ENCODE measurements around the gene APLN. TPM values are rescaled to one million over a fixed set of nuclear protein-coding genes. Genes with fewer than 3 reads are reported as not detected.
A peak's percentile ranks its signal among the peaks of the same experiment; 100 is the strongest.

The APLN gene
- total RNA-seq, 3 donors from 2014 or later: 0.29 to 0.43 (median 0.41) TPM

DNA sequence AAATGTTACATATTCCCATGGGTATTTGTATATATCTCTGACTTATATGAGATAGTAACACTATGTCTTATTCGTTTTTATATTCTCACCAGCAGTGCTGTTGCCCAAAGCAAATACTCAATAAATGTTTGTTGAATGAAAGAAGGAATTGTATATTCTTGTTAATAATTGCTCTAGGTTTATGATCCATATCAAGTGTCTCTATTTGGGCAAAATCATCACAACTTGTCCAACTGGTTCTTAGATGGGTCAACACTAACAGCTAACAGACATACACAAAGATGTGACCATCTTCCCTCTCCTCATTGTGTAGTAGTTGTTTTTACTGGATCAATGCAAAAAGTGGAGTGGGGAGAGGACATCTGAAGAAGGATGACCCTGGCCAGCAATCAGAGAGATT lies 6.6 kb upstream of the APLN start:
- intact Hi-C loops (cut with DNase I, micrococcal nuclease): no loop called here
- H3K9me3 ChIP-seq: no peaks in the 10 kb centered on the region
- ATAC-seq (no peak), DNase-seq (no peak)
- no peaks in the 10 kb centered on the region for H3K4me1 ChIP-seq (ENCODE audit: low read depth)
- H3K4me3 ChIP-seq: no peak overlapping the region
- no peak for TF ChIP-seq CTCF (IDR thresholded peaks at IDR 0.05)
- H3K36me3 ChIP-seq (ENCODE audit: low read depth): no peaks in the 10 kb centered on the region

- Histone ChIP-seq H3K4me1 (ENCODE audit: low read depth) (no peaks in the 10 kb centered on the region), H3K36me3 (ENCODE audit: low read depth) (no peaks in the 10 kb centered on the region), H3K9me3 (no peaks in the 10 kb centered on the region), H3K4me3 (no peak overlapping the region)
- TF ChIP-seq CTCF (IDR thresholded peaks at IDR 0.05): no peak
- DNase-seq (no peak), ATAC-seq (no peak)
- intact Hi-C loops (cut with DNase I, micrococcal nuclease): no loop called here
These were observed 5.1 kb upstream of the APLN start for GRCh38 chrX:129659861-129660260.

DNA sequence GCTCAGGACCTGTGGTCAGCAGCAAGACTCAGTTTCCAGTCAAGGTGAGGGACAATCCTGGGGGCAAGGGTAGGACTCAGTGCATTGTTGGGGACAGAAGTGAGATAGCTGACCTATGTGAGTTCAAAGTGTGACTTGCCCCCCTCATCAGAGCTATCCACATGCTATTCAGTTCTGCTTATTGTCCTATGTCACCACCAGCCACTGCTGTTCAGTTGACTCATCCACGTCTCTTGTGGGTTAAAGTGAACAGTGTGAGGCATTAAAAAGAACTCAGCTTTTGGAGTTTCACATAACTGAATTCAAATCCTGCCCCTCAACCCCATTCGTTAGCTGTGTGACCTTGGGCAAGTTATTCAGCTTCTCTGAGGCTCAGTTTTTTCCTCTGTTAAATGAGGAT lies 4.4 kb upstream of the APLN start:
- H3K9me3 ChIP-seq: no peaks in the 10 kb centered on the region
- no peak for DNase-seq

GRCh38 chrX:129658429-129658828 lies 3.7 kb upstream of the APLN start:
- no peak for TF ChIP-seq CTCF (IDR thresholded peaks at IDR 0.05)
- H3K4me1 ChIP-seq (ENCODE audit: low read depth): no peaks in the 10 kb centered on the region
- intact Hi-C loops (cut with DNase I, micrococcal nuclease): no loop called here
- ATAC-seq (no peak), DNase-seq (no peak)
- no peaks in the 10 kb centered on the region for H3K9me3 ChIP-seq
- no peak overlapping the region for H3K4me3 ChIP-seq
- no peaks in the 10 kb centered on the region for H3K36me3 ChIP-seq (ENCODE audit: low read depth)

More for the DNA sequence above, 4.4 kb upstream of the APLN start:
- no peak for TF ChIP-seq CTCF (IDR thresholded peaks at IDR 0.05)
- no peak for ATAC-seq
- Histone ChIP-seq H3K4me1 (ENCODE audit: low read depth) (no peaks in the 10 kb centered on the region), H3K4me3 (no peak overlapping the region), H3K36me3 (ENCODE audit: low read depth) (no peaks in the 10 kb centered on the region)
- intact Hi-C loops (cut with DNase I, micrococcal nuclease): no loop called here

DNA sequence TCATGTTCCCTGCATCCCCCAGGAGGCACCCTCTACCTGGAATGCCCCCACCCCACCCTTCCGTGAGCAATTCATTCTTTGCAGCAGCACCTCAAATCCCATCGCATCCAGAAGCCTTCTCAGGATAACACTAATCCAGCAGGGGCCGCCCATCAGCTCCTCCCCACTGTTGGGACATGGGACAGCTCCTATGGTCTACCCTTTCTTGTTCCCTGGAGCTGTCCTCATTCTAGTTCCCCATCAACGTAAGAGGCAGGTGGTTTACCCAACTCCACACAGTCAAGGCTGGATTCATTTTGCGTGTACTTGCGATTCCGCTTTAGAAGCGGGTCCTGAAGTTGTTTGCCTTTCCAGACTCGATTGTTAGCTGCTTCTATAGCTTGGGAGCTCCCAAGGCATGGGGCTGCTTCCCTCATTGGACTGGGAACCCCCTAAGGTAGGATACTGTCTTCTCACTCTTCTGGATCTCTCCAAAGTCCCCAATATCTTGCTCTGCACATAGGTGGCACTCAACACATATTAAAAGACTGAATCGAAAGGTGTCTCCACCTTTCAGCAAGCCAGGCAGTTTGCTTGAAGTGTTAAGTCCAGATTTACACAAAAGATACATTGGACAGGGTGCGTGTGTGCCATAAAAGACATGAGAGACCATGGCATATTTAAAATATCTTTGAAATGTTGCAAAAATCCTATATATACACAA lies 942 bp upstream of the APLN start:
- H3K36me3 ChIP-seq (ENCODE audit: low read depth): no peaks in the 10 kb centered on the region
- intact Hi-C loops (cut with DNase I, micrococcal nuclease): no loop called here
- H3K4me3 ChIP-seq: no peak overlapping the region
- DNase-seq (no peak), ATAC-seq (peak; percentile 23)
- no peaks in the 10 kb centered on the region for H3K4me1 ChIP-seq (ENCODE audit: low read depth)
- no peak for TF ChIP-seq CTCF (IDR thresholded peaks at IDR 0.05)
- no peaks in the 10 kb centered on the region for H3K9me3 ChIP-seq
